Breast epithelium (tissue), 4 donors: Measurements from ENCODE around the gene REPIN1. TPM values are rescaled to one million over a fixed set of nuclear protein-coding genes. Genes with fewer than 3 reads are reported as not detected.

Experiments
- DNase-seq, 2 donors: peaks; one replicate each; pipeline ENCODE4 v3.0.0-alpha.2; 2019; ENCODE audit warnings: low spot score in 2 of 2
- H3K27ac ChIP-seq, 2 donors: fragments of 200-600 bp; sonication (generic) in 1 of 2; one replicate each; pipeline ENCODE4 v1.5.1; 2016 to 2019; ENCODE audit warnings: mild to moderate bottlenecking in 1 of 2
- H3K27me3 ChIP-seq, 2 donors: fragments of 200-600 bp; sonication (generic) in 1 of 2; one replicate each; pipeline versions ENCODE4 v1.5.1 to v1.6.0; 2017 to 2019; ENCODE audit warnings: control low read depth in 1 of 2, mild to moderate bottlenecking in 1 of 2
- H3K36me3 ChIP-seq: fragments of 200-600 bp; one replicate; pipeline ENCODE4 v1.5.1; 2019
- H3K4me1 ChIP-seq, 2 donors: fragments of 200-600 bp; sonication (generic); one replicate each; pipeline ENCODE4 v1.5.1; 2016 to 2019; ENCODE audit warnings: control low read depth in 1 of 2
- H3K4me3 ChIP-seq, 3 donors: fragments of 200-600 bp; sonication (generic); 1 replicate in 2 of 3; 2 replicates in 1 of 3; pipeline ENCODE4 v1.5.1; 2016 to 2019; ENCODE audit warnings: mild to moderate bottlenecking in 3 of 3, moderate library complexity in 2 of 3
- H3K9me3 ChIP-seq, 2 donors: fragments of 200-600 bp; sonication (generic) in 1 of 2; one replicate each; pipeline ENCODE4 v1.5.1; 2016 to 2019; ENCODE audit warnings: control low read depth in 1 of 2
- POLR2A ChIP-seq: fragments of 450-650 bp; IDR thresholded peaks from one replicate; pipeline ENCODE4 v1.6.1; 2016; ENCODE audit warnings: antibody characterized with exemption, mild to moderate bottlenecking, moderate library complexity
- POLR2AphosphoS5 ChIP-seq, 3 donors: sonication (generic); formaldehyde crosslinking; IDR thresholded peaks; one replicate each; pipeline ENCODE4 v1.6.1; 2017; ENCODE audit warnings: antibody characterized with exemption in 3 of 3
- intact Hi-C: fragments of 100-400 bp; cut with DNase I; formaldehyde crosslinking; loops from one replicate; pipeline ENCODE4 v1.15.1; 2023; ENCODE audit warnings: low total_unique reads
- total RNA-seq, 3 donors: library from RNA; depleted of rRNA; stranded (reverse); fragments of >200 nt; gene quantifications; one replicate each; pipeline ENCODE4 v1.1.0, GENCODE V29; 2016
- TF ChIP-seq, protein P1 (sequence below), 3 donors: fragments of 450-650 bp; IDR thresholded peaks; one replicate each; pipeline ENCODE4 v1.5.1; 2016 to 2017; ENCODE audit warnings: antibody characterized with exemption in 3 of 3, mild to moderate bottlenecking in 3 of 3, moderate library complexity in 3 of 3

The REPIN1 gene
- total RNA-seq: 10 to 100 TPM; 43.7 to 70.8 (median 68.2) TPM

DNA sequence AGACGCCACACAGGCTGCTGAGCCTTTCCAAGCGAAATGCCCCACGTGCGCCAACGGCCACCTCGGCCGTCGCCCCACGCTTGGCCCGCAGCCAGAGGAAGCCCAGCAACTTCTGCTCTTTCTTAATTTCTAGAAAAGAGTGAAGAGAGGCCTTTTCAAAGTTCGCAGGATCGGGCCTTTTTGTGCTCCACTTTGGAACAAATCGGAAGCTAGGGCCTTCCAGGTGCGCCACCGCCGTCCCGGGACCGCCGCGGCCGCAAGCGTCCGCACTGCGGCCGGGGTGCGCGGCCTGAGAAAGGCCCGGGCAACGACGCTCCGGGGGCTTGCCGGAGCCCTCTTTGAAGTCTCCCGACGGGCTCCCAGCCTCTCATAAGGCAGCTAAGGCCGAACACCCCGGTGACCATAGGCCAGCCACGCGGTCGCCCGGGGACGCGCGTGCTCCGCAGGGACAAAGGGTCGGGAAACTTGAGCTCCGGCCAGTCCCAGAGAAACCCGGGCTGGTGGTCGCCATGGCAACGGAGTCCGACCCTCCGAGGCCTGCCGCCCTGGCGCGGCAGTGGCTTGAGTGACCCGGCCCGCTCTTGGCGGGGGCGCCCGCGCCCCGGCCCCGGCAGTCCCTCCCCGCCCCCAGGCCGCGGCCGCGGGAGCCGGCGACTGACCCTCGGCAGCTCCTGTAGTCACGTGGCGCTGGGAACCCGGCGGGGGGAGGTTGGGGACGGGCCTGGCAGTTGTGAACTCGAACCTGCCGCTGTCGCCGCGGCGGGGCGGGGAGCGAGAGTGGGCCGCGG is at the start of gene REPIN1:
Gene REPIN1, plus strand, starts transcription at position 727 of the 788 bp plus-strand sequence. CDS start 890 bp downstream, outside the sequence.
- intact Hi-C loops: no loop called here
- Histone ChIP-seq H3K9me3 (no peaks in the 10 kb centered on the region), H3K4me3 (peak within 1 kb of the TSS; percentile 64 to 92 (median 87)), H3K36me3 (peaks cover 9% of the 10 kb centered on the region), H3K27ac (peak within 1 kb of the TSS; percentile 97 to 98), H3K4me1 (peaks cover 6 to 16% of the 10 kb centered on the region in 2 donors), H3K27me3 (no peaks in the 10 kb centered on the region)
- DNase-seq: peak; percentile 92 to 96
- TF ChIP-seq POLR2AphosphoS5 (IDR thresholded peaks at IDR 0.05): peak; percentile 42 to 67 (median 53)
- TF ChIP-seq POLR2A: peak; percentile 14
- TF ChIP-seq, protein P1, sequence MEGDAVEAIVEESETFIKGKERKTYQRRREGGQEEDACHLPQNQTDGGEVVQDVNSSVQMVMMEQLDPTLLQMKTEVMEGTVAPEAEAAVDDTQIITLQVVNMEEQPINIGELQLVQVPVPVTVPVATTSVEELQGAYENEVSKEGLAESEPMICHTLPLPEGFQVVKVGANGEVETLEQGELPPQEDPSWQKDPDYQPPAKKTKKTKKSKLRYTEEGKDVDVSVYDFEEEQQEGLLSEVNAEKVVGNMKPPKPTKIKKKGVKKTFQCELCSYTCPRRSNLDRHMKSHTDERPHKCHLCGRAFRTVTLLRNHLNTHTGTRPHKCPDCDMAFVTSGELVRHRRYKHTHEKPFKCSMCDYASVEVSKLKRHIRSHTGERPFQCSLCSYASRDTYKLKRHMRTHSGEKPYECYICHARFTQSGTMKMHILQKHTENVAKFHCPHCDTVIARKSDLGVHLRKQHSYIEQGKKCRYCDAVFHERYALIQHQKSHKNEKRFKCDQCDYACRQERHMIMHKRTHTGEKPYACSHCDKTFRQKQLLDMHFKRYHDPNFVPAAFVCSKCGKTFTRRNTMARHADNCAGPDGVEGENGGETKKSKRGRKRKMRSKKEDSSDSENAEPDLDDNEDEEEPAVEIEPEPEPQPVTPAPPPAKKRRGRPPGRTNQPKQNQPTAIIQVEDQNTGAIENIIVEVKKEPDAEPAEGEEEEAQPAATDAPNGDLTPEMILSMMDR (IDR thresholded peaks at IDR 0.05): no peak

DNA sequence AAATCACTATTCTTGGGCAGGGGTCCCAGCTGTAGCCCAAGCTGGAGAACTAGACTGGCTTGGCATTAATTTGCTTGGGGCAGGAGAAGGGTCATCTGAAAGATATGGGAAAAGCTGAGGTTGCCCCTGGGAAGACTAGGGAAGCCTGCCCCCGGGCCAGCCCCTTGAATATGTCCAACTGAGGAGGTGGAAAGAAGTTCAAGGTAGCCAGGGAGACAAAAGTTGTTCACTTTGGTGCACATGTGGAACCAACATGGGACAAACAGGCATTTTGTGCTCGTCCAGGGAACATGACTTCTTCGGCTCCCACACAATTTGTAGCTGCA is 46.9 kb upstream of the REPIN1 start:
- Histone ChIP-seq H3K9me3 (no peaks in the 10 kb centered on the region), H3K36me3 (no peaks in the 10 kb centered on the region), H3K4me3 (peak overlapping the region in 1 of 3 donors; percentile 84), H3K27ac (peak overlapping the region in 1 of 2 donors; percentile 1), H3K4me1 (peaks cover 0 to 8% of the 10 kb centered on the region in 2 donors), H3K27me3 (no peaks in the 10 kb centered on the region)
- intact Hi-C loops: no loop called here
- DNase-seq: no peak
- TF ChIP-seq, protein P1 (IDR thresholded peaks at IDR 0.05): no peak
- no peak for TF ChIP-seq POLR2AphosphoS5 (IDR thresholded peaks at IDR 0.05)
- no peak for TF ChIP-seq POLR2A

DNA sequence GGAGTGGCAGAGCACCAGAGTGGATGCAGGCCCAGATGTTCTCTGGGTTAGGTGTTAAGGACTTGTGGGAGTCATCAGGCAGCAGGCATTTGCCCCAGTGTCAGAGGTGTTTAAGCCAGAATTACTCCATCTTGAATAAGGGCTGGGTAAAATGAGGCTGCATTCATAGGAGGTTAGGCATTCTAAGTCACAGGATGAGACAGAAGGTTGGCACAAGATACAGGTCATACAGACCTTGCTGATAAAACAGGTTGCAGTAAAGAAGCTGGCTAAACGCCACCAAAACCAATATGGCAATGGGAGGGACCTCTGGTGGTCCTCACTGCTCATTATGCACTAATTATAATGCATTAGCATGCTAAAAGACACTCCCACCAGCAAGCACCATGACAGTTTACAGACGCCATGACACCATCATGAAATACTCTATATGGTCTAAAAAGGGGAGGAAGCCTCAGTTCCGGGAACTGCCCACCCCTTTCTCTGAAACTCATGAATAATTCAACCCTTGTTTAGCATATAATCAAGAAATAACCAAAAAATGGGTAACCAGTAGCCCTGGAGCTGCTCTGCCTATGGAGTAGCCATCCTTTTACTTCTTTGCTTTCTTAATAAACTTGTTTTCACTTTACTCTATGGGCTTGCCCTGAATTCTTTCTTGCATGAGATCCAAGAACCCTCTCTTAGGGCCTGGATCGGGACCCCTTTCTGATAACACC is 46.3 kb upstream of the REPIN1 start:
- H3K9me3 ChIP-seq: no peaks in the 10 kb centered on the region
- peaks cover 0 to 8% of the 10 kb centered on the region in 2 donors for H3K4me1 ChIP-seq
- intact Hi-C loops: no loop called here
- H3K4me3 ChIP-seq: peak overlapping the region in 2 of 3 donors; percentile 84 to 92
- no peak for DNase-seq
- peak overlapping the region; percentile 91 to 92 for H3K27ac ChIP-seq
- no peaks in the 10 kb centered on the region for H3K27me3 ChIP-seq
- no peaks in the 10 kb centered on the region for H3K36me3 ChIP-seq
- no peak for TF ChIP-seq POLR2A
- TF ChIP-seq, protein P1 (IDR thresholded peaks at IDR 0.05): no peak

DNA sequence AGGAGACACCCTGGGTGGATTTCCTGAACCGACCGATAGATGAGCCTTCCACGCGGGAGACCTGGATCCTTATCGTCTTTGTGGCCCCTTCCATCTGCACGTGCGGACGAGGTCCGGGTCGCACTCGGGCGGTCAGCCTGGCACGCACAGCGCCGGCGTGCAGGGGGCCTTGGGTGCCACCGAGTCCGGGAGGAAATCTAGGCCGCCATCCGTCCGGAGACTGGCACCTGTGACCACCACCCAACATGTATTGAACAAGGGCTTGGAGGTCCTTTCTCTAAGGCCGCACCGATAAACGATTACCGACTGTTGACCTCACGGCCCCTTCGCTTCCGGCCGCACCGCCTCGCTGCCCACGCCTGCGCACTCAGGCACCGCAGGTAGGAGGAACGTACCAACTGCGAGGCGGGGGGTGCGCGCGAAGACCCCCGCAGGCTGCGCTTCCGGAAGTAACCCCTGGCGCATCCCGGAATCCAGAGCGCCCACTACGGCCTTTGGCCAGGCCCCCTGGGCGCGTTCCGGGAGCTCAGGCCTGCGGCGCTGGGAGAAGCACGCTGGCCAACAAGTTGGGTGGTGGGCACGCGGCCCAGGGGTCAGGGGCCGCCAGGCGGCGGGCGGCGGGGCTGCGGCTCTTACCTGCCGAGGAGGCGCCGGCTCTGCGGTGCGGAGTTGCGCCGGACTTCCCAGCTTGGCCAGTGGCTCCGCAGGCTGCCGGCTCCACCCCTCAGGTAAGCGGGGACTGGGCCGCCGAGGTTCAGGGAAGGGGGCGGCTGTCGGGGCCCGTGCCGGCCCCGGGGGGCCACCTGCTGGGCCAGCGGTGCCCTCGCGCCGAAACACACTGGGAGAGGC is 45.6 kb upstream of the REPIN1 start, which contains the start of the genes ACTR3C and LRRC61:
Gene ACTR3C, minus strand, starts transcription at position 713 of the 849 bp plus-strand sequence. CDS start 28,249 bp downstream, outside the sequence.
Gene LRRC61, plus strand, starts transcription at position 523 of the 849 bp plus-strand sequence. CDS start 13,507 bp downstream, outside the sequence.
- no peaks in the 10 kb centered on the region for H3K9me3 ChIP-seq
- intact Hi-C loops: no loop called here

More for the DNA sequence above, 45.6 kb upstream of the REPIN1 start, which contains the start of the genes ACTR3C and LRRC61:
- TF ChIP-seq POLR2A: no peak
- TF ChIP-seq, protein P1 (IDR thresholded peaks at IDR 0.05): peak in 2 of 3 donors; percentile 30 to 34
- TF ChIP-seq POLR2AphosphoS5 (IDR thresholded peaks at IDR 0.05): peak in 2 of 3 donors; percentile 20 to 56
- Histone ChIP-seq H3K36me3 (no peaks in the 10 kb centered on the region), H3K27ac (peak within 1 kb of the TSS; percentile 91 to 92), H3K4me3 (peak within 1 kb of the TSS; percentile 47 to 92 (median 84)), H3K27me3 (no peaks in the 10 kb centered on the region), H3K4me1 (peaks cover 0 to 8% of the 10 kb centered on the region in 2 donors)
- DNase-seq: peak in 1 of 2 donors; percentile 64
